Measurements from ENCODE around the gene NKD1. TPM values are rescaled to one million over a fixed set of nuclear protein-coding genes. Genes with fewer than 3 reads are reported as not detected.

NKD1 gene
- total RNA-seq, 2 donors from 2014 or later: 7.0 to 13.8 TPM

DNA sequence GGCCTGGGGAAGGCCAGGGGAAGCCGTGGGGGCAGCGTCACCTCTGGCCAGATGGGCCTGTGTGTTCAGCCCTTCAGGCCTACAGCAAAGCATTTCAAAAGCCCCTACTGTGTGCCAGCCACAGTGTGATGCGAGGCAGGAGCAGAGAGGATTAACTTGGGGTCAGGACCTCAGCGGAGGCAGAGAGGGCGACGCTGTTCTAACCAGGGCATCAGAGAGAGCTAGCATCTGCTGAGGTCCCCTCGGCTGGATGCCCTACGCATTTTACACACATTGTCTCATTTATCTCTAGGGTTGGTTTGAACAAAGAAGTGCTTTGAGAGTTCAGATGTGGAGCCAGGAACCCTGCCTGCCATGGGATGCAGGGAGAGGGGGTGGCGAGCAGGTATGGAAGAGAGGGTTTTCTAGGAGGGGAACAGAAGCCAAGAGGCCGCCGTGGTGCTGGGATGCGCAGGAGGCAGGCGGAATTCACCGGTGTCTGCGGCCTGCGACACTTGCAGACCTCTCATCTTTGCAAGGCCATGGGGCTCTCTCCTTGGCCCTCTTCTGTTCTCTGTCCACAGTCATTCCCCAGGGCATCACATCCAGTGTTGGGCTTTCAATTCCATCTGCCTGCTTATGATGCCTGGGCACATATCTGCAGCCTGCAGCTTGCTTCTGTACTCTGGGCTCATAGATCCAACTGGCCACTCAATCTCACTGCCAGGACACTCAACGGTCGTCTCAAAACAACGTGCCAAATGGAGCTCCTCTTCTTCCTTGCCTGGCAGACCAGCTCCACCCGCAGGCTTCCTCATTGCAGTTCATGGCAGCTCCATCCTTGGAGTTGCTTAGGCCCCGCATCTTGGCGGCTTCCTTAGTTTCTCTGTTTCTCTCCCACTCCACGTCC, 8.1 kb upstream of the NKD1 start:
- no peak for TF ChIP-seq POLR2AphosphoS5 (IDR thresholded peaks at IDR 0.05)
- no peak overlapping the region for H3K4me3 ChIP-seq
- DNase-seq (ENCODE audit: low spot score): no peak
- WGBS: 84% methylated on average over 23 of the region's 23 CpGs
- no peaks in the 10 kb centered on the region for H3K27me3 ChIP-seq (replicated peaks; ENCODE audit: insufficient read depth)
- no peaks in the 10 kb centered on the region for H3K9me3 ChIP-seq
- no peaks in the 10 kb centered on the region for H3K4me1 ChIP-seq (replicated peaks)
- no peaks in the 10 kb centered on the region for H3K36me3 ChIP-seq
- intact Hi-C loops (cut with DNase I): loop anchor here (10.0 kb wide), 2 partner anchors 165 to 265 kb away; no protein-coding TSS in a partner anchor
- H3K27ac ChIP-seq: no peak overlapping the region

DNA sequence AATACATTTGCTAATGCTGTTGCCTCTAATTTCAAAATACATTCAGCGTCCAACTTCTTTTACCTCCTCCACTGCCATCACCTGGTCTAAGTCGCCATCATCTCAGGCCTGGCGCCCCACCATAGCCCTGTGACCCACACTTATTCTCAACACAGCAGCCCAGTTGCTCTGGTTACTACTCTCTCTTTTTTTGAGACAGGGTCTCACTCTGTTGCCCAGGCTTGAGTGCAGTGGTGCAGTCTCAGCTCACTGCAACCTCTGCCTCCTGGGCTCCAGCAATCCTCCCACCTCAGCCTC, 7.5 kb upstream of the NKD1 start:
- no peak overlapping the region for H3K27ac ChIP-seq
- no peak overlapping the region for H3K4me3 ChIP-seq
- intact Hi-C loops (cut with DNase I): loop anchor here (10.0 kb wide), 2 partner anchors 166 to 264 kb away; no protein-coding TSS in a partner anchor
- H3K27me3 ChIP-seq (replicated peaks; ENCODE audit: insufficient read depth): no peaks in the 10 kb centered on the region
- H3K36me3 ChIP-seq: no peaks in the 10 kb centered on the region
- no peaks in the 10 kb centered on the region for H3K4me1 ChIP-seq (replicated peaks)
- no peak for TF ChIP-seq CTCF (IDR thresholded peaks at IDR 0.05)
- no peak for TF ChIP-seq POLR2AphosphoS5 (IDR thresholded peaks at IDR 0.05)
- no peak for TF ChIP-seq POLR2A (IDR thresholded peaks at IDR 0.05)
- H3K9me3 ChIP-seq: no peaks in the 10 kb centered on the region
- no peak for DNase-seq (ENCODE audit: low spot score)
- WGBS: 95% methylated on average over 3 of the region's 3 CpGs

- 98% methylated on average over 3 of the region's 3 CpGs for WGBS
- no peak overlapping the region for H3K4me3 ChIP-seq
- H3K27me3 ChIP-seq (replicated peaks; ENCODE audit: insufficient read depth): no peaks in the 10 kb centered on the region
- DNase-seq (ENCODE audit: low spot score): no peak
- TF ChIP-seq POLR2A (IDR thresholded peaks at IDR 0.05) (no peak), CTCF (IDR thresholded peaks at IDR 0.05) (no peak), POLR2AphosphoS5 (IDR thresholded peaks at IDR 0.05) (no peak)
- intact Hi-C loops (cut with DNase I): loop anchor here (10.0 kb wide), 2 partner anchors 168 to 262 kb away; no protein-coding TSS in a partner anchor
- H3K36me3 ChIP-seq: no peaks in the 10 kb centered on the region
- H3K4me1 ChIP-seq (replicated peaks): no peaks in the 10 kb centered on the region
- no peak overlapping the region for H3K27ac ChIP-seq
- H3K9me3 ChIP-seq: no peaks in the 10 kb centered on the region
Measured at GRCh38 chr16:50542703-50543102, 5.5 kb upstream of the NKD1 start.

GRCh38 chr16:50546125-50546524, 2.1 kb upstream of the NKD1 start:
- Histone ChIP-seq H3K36me3 (no peaks in the 10 kb centered on the region), H3K4me3 (no peak overlapping the region), H3K4me1 (replicated peaks) (no peaks in the 10 kb centered on the region), H3K27ac (no peak overlapping the region), H3K27me3 (replicated peaks; ENCODE audit: insufficient read depth) (no peaks in the 10 kb centered on the region), H3K9me3 (no peaks in the 10 kb centered on the region)
- no peak for DNase-seq (ENCODE audit: low spot score)
- 90% methylated on average over 2 of the region's 2 CpGs for WGBS
- TF ChIP-seq POLR2AphosphoS5 (IDR thresholded peaks at IDR 0.05) (no peak), CTCF (IDR thresholded peaks at IDR 0.05) (no peak), POLR2A (IDR thresholded peaks at IDR 0.05) (no peak)
- intact Hi-C loops (cut with DNase I): loop anchor here (5.0 to 10.0 kb wide), 4 partner anchors 46 to 259 kb away; no protein-coding TSS in a partner anchor

GRCh38 chr16:50547340-50548124, 664 bp upstream of the NKD1 start:
- WGBS: 2% methylated on average over 50 of the region's 50 CpGs
- Histone ChIP-seq H3K9me3 (no peaks in the 10 kb centered on the region), H3K27ac (peak overlapping the region in 1 of 2 donors; percentile 33), H3K36me3 (no peaks in the 10 kb centered on the region), H3K27me3 (replicated peaks; ENCODE audit: insufficient read depth) (no peaks in the 10 kb centered on the region), H3K4me1 (replicated peaks) (no peaks in the 10 kb centered on the region), H3K4me3 (peak overlapping the region; percentile 63 to 77)
- TF ChIP-seq CTCF (IDR thresholded peaks at IDR 0.05) (peak in 2 of 4 experiments; percentile 15 to 16), POLR2A (IDR thresholded peaks at IDR 0.05) (no peak)
- intact Hi-C loops (cut with DNase I): loop anchor here (5.0 to 10.0 kb wide), 4 partner anchors 45 to 257 kb away; no protein-coding TSS in a partner anchor
- peak; percentile 38 for DNase-seq (ENCODE audit: low spot score)
